Colon (tissue), 2 donors: ENCODE results near the gene MYO1C.
"Not testable (repeated sequence)": the region's sequence is repeated elsewhere in the genome, so short reads cannot be mapped to it uniquely, and the experiment has no call there.

Experiments used
- FAIRE-seq: peaks from 2 replicates; lab custom pipeline; 2012; peaks lifted over from hg19 to GRCh38; lab: Jason Lieb, UNC
- donor health status: control.
- donor health status: control.

Gene MYO1C

DNA sequence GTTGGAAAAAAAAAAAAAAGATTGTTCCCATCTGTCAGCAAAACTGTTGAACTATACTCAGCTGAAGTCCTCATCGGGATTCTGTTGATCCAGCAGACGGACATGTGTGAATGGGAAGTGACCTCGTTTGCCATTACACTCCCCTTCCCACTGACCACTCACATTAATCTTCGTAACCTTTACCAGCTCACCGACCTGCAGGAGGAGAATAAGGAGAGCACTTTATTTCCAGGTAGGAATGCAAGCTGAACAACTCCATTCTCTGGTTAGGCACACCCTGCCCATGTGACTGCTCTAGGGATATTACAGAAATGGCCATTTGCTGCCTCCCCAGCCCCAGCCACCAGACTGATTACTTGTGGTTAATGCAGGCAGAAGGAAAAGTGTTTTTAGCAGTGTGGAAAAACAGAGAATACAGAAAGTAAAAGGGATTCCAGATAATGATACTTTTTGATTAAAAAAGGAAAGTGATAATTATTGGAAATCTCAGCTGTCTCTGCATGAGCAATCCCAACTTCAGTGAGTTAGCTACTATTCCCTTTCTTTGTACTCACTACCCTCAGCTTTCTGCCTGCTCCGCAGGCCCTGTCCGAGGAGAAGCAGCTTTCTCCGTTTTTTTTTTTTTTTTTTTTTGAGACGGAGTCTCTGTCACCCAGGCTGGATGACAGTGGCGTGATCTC, 68.9 kb downstream of the MYO1C start:
- no peak for FAIRE-seq

- no peak for FAIRE-seq
These were observed 69.6 kb downstream of the MYO1C start for GRCh38 chr17:1422885-1423284.

GRCh38 chr17:1421470-1421869, 71.0 kb downstream of the MYO1C start:
- no peak for FAIRE-seq

- no peak for FAIRE-seq
These were observed 71.5 kb downstream of the MYO1C start for GRCh38 chr17:1420981-1421380.

GRCh38 chr17:1420163-1420562, 72.3 kb downstream of the MYO1C start:
- no peak for FAIRE-seq

DNA sequence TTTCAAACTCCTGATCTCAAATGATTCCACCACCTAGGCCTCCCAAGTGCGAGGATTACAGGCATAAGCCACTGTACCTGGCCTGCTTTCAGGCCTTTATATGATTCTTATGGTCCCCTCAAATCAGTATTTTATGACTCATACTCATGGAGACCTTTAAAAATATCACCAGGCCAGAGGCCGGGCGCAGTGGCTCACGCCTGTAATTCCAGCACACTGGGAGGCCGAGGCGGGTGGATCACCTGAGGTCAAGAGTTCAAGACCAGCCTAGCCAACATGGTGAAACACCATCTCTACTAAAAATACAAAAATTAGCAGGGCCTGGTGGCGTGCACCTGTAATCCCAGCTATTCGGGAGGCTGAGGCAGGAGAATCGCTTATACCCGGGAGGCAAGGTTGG, 74.0 kb downstream of the MYO1C start:
- FAIRE-seq: not testable (repeated sequence)

DNA sequence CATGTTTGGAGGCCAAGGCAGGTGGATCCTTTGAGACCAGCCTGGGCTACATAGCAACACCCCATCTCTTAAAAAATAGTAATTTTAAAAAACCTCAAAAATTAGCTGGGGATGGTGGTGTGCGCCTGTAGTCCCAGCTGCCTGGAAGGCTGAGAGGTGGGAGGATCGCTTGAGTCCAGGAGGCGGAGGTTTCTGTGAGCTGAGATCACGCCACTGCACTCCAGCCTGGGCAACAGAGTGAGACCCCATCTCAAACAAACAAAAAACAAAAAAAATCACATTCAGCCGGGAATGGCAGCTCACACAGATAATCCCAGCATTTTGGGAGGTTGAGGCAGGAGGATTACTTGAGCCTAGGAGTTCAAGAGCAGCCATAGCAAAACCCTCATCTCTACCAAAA, 76.1 kb downstream of the MYO1C start:
- FAIRE-seq: no peak

GRCh38 chr17:1414634-1415033, 77.9 kb downstream of the MYO1C start:
- FAIRE-seq: no peak
